Peyer's patch (tissue), 4 donors: ENCODE results near the gene PRKCG. TPM values are rescaled to one million over a fixed set of nuclear protein-coding genes. Genes with fewer than 3 reads are reported as not detected.
A peak's percentile ranks its signal among the peaks of the same experiment; 100 is the strongest.

ENCODE experiments used
- DNase-seq, 3 donors: peaks; one replicate each; pipeline ENCODE4 v3.0.0-alpha.2; 2017 to 2019
- H3K27ac ChIP-seq, 4 donors: fragments of 200-600 bp; sonication (generic); one replicate each; pipeline ENCODE4 v1.5.1; 2016 to 2019
- H3K27me3 ChIP-seq, 2 donors: fragments of 200-600 bp; sonication (generic); one replicate each; pipeline ENCODE4 v1.5.1; 2019
- H3K36me3 ChIP-seq, 3 donors: fragments of 200-600 bp; sonication (generic); one replicate each; pipeline ENCODE4 v1.5.1; 2016 to 2019
- H3K4me1 ChIP-seq, 4 donors: fragments of 200-600 bp; sonication (generic); one replicate each; pipeline ENCODE4 v1.5.1; 2016 to 2019
- H3K4me3 ChIP-seq, 4 donors: fragments of 200-600 bp; sonication (generic); 1 replicate in 3 of 4; 2 replicates in 1 of 4; pipeline ENCODE4 v1.5.1; 2016 to 2019; ENCODE audit warnings: mild to moderate bottlenecking in 1 of 4
- H3K9me3 ChIP-seq, 4 donors: fragments of 200-600 bp; sonication (generic); one replicate each; pipeline ENCODE4 v1.5.1; 2016 to 2019; ENCODE audit warnings: mild to moderate bottlenecking in 1 of 4
- POLR2A ChIP-seq, 2 donors: fragments of 450-650 bp; IDR thresholded peaks; one replicate each; pipeline ENCODE4 v1.5.1; 2017; ENCODE audit warnings: antibody characterized with exemption in 2 of 2, mild to moderate bottlenecking in 2 of 2, moderate library complexity in 2 of 2
- total RNA-seq, 4 donors: library from RNA; depleted of rRNA; stranded (reverse); fragments of >200 nt; gene quantifications; one replicate each; pipeline ENCODE4 v1.1.0, GENCODE V29; 2016
- TF ChIP-seq, protein P1 (sequence below), 6 experiments: fragments of 450-650 bp in 4 of 6; fragments of 200-600 bp in 2 of 6; sonication (generic) in 1 of 6; IDR thresholded peaks; one replicate each; pipeline ENCODE4 v1.5.1; 2017 to 2019; ENCODE audit warnings: antibody characterized with exemption in 6 of 6, mild to moderate bottlenecking in 3 of 6, moderate library complexity in 1 of 6

PRKCG gene
- total RNA-seq, 4 donors from 2014 or later = 0.47 to 2.5 TPM; not detected in 2

DNA sequence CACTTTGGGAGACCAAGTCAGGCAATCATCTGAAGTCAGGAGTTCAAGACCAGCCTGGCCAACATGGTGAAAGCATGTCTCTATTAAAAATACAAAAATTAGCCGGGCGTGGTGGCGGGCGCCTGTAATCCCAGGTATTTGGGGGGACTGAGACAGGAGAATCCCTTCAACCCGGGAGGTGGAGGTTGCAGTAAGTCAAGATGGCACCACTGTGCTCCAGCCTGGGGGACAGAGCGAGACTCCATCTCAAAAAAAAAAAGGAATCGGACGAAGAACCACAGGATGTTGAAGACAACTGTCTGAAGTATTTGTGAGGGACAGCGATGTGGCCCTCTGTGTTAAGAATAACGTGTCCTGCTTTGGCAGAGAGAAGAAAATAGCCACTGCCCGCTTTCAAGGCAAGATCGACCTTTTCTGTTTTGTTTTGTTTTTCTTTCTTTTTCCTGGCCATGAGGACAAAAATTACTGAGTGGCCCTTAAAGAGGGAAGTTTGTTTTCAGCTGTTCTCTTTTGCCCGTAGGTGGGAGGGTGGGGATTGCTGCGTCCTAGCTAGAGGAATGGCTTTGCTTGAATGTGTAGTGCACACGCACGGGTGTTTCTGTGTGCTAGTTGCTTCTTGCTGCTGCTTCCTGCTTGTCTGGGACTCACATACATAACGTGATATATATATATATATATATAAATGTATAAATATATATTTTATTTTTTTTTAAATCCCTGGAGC, 6.2 kb upstream of the PRKCG start:
- no peak for TF ChIP-seq POLR2A (IDR thresholded peaks at IDR 0.05)
- TF ChIP-seq, protein P1, sequence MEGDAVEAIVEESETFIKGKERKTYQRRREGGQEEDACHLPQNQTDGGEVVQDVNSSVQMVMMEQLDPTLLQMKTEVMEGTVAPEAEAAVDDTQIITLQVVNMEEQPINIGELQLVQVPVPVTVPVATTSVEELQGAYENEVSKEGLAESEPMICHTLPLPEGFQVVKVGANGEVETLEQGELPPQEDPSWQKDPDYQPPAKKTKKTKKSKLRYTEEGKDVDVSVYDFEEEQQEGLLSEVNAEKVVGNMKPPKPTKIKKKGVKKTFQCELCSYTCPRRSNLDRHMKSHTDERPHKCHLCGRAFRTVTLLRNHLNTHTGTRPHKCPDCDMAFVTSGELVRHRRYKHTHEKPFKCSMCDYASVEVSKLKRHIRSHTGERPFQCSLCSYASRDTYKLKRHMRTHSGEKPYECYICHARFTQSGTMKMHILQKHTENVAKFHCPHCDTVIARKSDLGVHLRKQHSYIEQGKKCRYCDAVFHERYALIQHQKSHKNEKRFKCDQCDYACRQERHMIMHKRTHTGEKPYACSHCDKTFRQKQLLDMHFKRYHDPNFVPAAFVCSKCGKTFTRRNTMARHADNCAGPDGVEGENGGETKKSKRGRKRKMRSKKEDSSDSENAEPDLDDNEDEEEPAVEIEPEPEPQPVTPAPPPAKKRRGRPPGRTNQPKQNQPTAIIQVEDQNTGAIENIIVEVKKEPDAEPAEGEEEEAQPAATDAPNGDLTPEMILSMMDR (IDR thresholded peaks at IDR 0.05) = no peak
- Histone ChIP-seq H3K27ac (no peak overlapping the region), H3K9me3 (no peaks in the 10 kb centered on the region), H3K27me3 (no peaks in the 10 kb centered on the region), H3K4me3 (no peak overlapping the region), H3K4me1 (peaks cover 0 to 48% (median 1%) of the 10 kb centered on the region in 4 donors), H3K36me3 (peaks cover 0 to 28% (median 0%) of the 10 kb centered on the region in 3 donors)
- DNase-seq = no peak

DNA sequence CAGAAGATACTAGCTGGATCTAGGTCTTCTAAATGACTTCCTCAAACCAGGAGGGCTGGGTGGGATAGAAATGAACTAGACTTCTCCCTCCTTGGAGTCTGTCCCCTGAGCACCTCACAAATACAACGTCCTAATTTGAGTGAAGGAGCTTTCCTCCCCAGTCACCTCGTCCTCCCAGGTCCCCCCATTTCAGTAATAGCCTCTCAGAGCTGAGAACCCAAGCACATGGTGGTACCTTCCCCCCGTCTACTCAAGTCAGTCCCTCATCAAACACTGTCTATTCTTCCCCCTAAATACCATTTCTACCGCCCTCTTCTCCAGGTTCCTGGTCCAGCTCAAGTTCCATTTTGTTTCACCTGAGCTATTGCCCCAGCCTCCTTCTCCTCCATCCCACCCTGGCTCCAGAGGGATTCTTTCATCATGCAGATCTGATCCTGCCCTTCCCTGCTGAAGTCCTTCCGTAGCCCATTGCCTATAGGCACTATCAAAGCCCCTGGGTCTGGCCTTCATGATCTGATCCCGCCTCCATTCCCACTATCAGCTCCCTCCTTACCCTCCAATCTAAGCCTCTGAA, 5.3 kb upstream of the PRKCG start:
- no peak overlapping the region for H3K27ac ChIP-seq

GRCh38 chr19:53877361-53877766, 4.6 kb upstream of the PRKCG start:
- no peak for TF ChIP-seq POLR2A (IDR thresholded peaks at IDR 0.05)
- TF ChIP-seq, protein P1 (IDR thresholded peaks at IDR 0.05) = no peak
- Histone ChIP-seq H3K27ac (no peak overlapping the region), H3K36me3 (peaks cover 0 to 24% (median 0%) of the 10 kb centered on the region in 3 donors), H3K27me3 (peaks cover 0 to 9% of the 10 kb centered on the region in 2 donors), H3K4me1 (peaks cover 3 to 45% (median 8%) of the 10 kb centered on the region in 4 donors), H3K9me3 (no peaks in the 10 kb centered on the region), H3K4me3 (no peak overlapping the region)
- no peak for DNase-seq

More for the DNA sequence above, 5.3 kb upstream of the PRKCG start:
- no peak overlapping the region for H3K4me3 ChIP-seq
- DNase-seq = no peak
- TF ChIP-seq, protein P1 (IDR thresholded peaks at IDR 0.05) = no peak
- no peak for TF ChIP-seq POLR2A (IDR thresholded peaks at IDR 0.05)
- H3K27me3 ChIP-seq = peaks cover 0 to 3% of the 10 kb centered on the region in 2 donors
- no peaks in the 10 kb centered on the region for H3K9me3 ChIP-seq
- H3K36me3 ChIP-seq = peaks cover 0 to 24% (median 0%) of the 10 kb centered on the region in 3 donors
- peaks cover under 1 to 45% (median 3%) of the 10 kb centered on the region in 4 donors for H3K4me1 ChIP-seq

- Histone ChIP-seq H3K9me3 (no peaks in the 10 kb centered on the region), H3K27ac (no peak overlapping the region), H3K36me3 (peaks cover 0 to 20% (median 0%) of the 10 kb centered on the region in 3 donors), H3K27me3 (peaks cover 0 to 21% of the 10 kb centered on the region in 2 donors), H3K4me1 (peaks cover 3 to 45% (median 8%) of the 10 kb centered on the region in 4 donors), H3K4me3 (peak overlapping the region; percentile 14 to 63 (median 38))
- no peak for DNase-seq
- no peak for TF ChIP-seq POLR2A (IDR thresholded peaks at IDR 0.05)
- TF ChIP-seq, protein P1 (IDR thresholded peaks at IDR 0.05) = no peak
These were observed 3.2 kb upstream of the PRKCG start for GRCh38 chr19:53878776-53879139.

GRCh38 chr19:53879140-53880081, 2.6 kb upstream of the PRKCG start:
- Histone ChIP-seq H3K4me3 (peak overlapping the region; percentile 14 to 63 (median 38)), H3K4me1 (peaks cover 3 to 39% (median 8%) of the 10 kb centered on the region in 4 donors), H3K27ac (no peak overlapping the region), H3K27me3 (peaks cover 0 to 21% of the 10 kb centered on the region in 2 donors), H3K36me3 (peaks cover 0 to 13% (median 0%) of the 10 kb centered on the region in 3 donors), H3K9me3 (no peaks in the 10 kb centered on the region)
- DNase-seq = peak; percentile 60 to 93 (median 88)
- TF ChIP-seq POLR2A (IDR thresholded peaks at IDR 0.05) = no peak
